ENCODE results near the gene RASSF1. TPM values are rescaled to one million over a fixed set of nuclear protein-coding genes. Genes with fewer than 3 reads are reported as not detected.
A peak's percentile ranks its signal among the peaks of the same experiment; 100 is the strongest.

The RASSF1 gene
- total and polyA plus RNA-seq, 2 of the 13 experiments (the other 11 are each of a cell fraction or from before 2014, with no cell fraction given) = 10.2 to 27.5 TPM

DNA sequence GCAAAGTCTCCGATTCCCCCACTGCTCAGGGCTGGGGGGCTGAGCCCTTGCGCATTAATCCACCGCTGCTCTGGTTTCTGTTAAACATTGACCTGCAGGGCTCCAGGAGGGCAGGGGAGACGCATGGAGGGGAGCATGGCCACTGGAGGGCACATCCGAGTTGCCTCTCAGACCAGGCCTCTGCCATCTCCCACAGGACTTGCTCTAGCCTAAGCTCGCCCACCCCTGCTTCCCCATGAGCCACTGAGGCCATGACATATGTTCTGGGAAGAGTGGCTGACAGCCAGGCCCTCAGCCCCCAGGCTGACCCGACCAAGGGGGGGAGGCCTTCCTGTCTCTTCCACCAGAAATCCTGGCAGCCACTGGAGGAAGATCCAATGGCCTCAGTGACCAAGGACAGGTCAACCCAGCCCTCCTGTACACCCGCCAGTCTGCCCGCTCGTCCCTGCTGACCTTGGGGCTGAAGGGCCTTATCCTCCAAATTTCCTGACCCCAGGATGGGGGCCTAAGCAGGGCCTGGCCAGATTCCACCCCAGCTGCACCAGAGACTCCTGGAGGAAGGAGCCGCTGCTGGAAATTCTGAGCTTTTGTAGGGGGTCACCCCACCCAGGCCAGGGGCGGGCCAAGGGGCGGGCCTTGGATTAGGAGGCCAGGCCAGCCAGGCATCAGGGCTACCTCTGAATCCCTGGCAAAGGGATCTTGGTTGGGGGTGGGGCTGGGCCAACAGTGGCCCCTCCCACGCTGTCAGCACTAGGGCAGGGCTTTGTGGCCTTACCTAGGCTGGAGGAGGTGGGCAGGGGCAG is 37.4 kb downstream of the RASSF1 start, which contains the start of gene HYAL1 (continued):
- TF ChIP-seq, protein P1, sequence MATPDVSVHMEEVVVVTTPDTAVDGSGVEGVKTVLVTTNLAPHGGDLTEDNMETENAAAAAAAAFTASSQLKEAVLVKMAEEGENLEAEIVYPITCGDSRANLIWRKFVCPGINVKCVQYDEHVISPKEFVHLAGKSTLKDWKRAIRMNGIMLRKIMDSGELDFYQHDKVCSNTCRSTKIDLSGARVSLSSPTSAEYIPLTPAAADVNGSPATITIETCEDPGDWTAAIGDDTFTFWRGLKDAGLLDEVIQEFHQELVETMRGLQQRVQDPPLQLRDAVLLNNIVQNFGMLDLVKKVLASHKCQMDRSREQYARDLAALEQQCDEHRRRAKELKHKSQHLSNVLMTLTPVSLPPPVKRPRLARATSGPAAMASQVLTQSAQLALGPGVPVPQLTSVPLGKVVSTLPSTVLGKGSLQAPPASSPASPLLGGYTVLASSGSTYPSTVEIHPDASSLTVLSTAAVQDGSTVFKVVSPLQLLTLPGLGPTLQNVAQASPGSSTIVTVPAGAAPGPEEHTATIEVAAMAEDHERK (CRISPR knock-in tag; IDR thresholded peaks at IDR 0.05; ENCODE audit: low read depth) = no peak
- TF ChIP-seq MIER3 (CRISPR knock-in tag; IDR thresholded peaks at IDR 0.05; ENCODE audit: borderline replicate concordance) = peak; percentile 51; the same call in 1 of the 2 replicates
- TF ChIP-seq ZSCAN22 (CRISPR knock-in tag; IDR thresholded peaks at IDR 0.05) = peak; percentile 67; the same call in 1 of the 2 replicates
- TF ChIP-seq ZKSCAN5 (CRISPR knock-in tag; IDR thresholded peaks at IDR 0.05) = no peak
- TF ChIP-seq ZNF616 (CRISPR knock-in tag; IDR thresholded peaks at IDR 0.05; ENCODE audit: low read depth) = peak; percentile 37; the same call in 1 of the 2 replicates
- no peak for TF ChIP-seq SP140L (CRISPR knock-in tag; IDR thresholded peaks at IDR 0.05; ENCODE audit: borderline replicate concordance)
- 0 out of 2 replicates have a peak, but pooled peaks have one; percentile 29 for TF ChIP-seq ZNF740 (CRISPR knock-in tag; IDR thresholded peaks at IDR 0.05)
- no peak for TF ChIP-seq ZZZ3 (CRISPR knock-in tag; IDR thresholded peaks at IDR 0.05; ENCODE audit: borderline replicate concordance)
- no peak for TF ChIP-seq HMGA1 (CRISPR knock-in tag; conservative IDR thresholded peaks at IDR 0.05)
- TF ChIP-seq, protein P2, sequence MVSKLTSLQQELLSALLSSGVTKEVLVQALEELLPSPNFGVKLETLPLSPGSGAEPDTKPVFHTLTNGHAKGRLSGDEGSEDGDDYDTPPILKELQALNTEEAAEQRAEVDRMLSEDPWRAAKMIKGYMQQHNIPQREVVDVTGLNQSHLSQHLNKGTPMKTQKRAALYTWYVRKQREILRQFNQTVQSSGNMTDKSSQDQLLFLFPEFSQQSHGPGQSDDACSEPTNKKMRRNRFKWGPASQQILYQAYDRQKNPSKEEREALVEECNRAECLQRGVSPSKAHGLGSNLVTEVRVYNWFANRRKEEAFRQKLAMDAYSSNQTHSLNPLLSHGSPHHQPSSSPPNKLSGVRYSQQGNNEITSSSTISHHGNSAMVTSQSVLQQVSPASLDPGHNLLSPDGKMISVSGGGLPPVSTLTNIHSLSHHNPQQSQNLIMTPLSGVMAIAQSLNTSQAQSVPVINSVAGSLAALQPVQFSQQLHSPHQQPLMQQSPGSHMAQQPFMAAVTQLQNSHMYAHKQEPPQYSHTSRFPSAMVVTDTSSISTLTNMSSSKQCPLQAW (CRISPR knock-in tag; IDR thresholded peaks at IDR 0.05) = peak; percentile 75
- no peak for TF ChIP-seq ZNF75D (CRISPR knock-in tag; IDR thresholded peaks at IDR 0.05; ENCODE audit: borderline replicate concordance)
- no peak for TF ChIP-seq TAF15 (IDR thresholded peaks at IDR 0.05; ENCODE audit: low read depth, low read length, poor library complexity, severe bottlenecking)
- peak; percentile 65 for TF ChIP-seq UBTF (CRISPR knock-in tag; IDR thresholded peaks at IDR 0.05)
- no peak for TF ChIP-seq ZFP36 (IDR thresholded peaks at IDR 0.05; ENCODE audit: borderline replicate concordance, low read depth, low read length, partially characterized antibody)
- peak; percentile 51 for TF ChIP-seq IKZF4 (CRISPR knock-in tag; IDR thresholded peaks at IDR 0.05; ENCODE audit: borderline replicate concordance, low read depth, not compliant biosample characterization)
- TF ChIP-seq ZNF713 (CRISPR knock-in tag; IDR thresholded peaks at IDR 0.05) = peak; percentile 84; the same call in 1 of the 2 replicates
- TF ChIP-seq POGZ (CRISPR knock-in tag; IDR thresholded peaks at IDR 0.05) = peak; percentile 56
- TF ChIP-seq AKAP8 (CRISPR knock-in tag; IDR thresholded peaks at IDR 0.05) = 0 out of 2 replicates have a peak, but pooled peaks have one; percentile 11
- TF ChIP-seq AHR (CRISPR knock-in tag; IDR thresholded peaks at IDR 0.05) = no peak
- peak; percentile 28; the same call in 1 of the 2 replicates for TF ChIP-seq TIGD3 (CRISPR knock-in tag; IDR thresholded peaks at IDR 0.05; ENCODE audit: borderline replicate concordance)
- TF ChIP-seq ATM (IDR thresholded peaks at IDR 0.05; ENCODE audit: borderline replicate concordance) = no peak
